Bone marrow (tissue), 2 donors: ENCODE measurements around the gene APOF.
A peak's percentile ranks its signal among the peaks of the same experiment; 100 is the strongest.
"Not testable (repeated sequence)": the region's sequence is repeated elsewhere in the genome, so short reads cannot be mapped to it uniquely, and the experiment has no call there.

ENCODE experiments used
- DNase-seq, 2 donors: peaks; one replicate each; lab custom pipeline; 2025; lab: John Stamatoyannopoulos, UW

Gene APOF

DNA sequence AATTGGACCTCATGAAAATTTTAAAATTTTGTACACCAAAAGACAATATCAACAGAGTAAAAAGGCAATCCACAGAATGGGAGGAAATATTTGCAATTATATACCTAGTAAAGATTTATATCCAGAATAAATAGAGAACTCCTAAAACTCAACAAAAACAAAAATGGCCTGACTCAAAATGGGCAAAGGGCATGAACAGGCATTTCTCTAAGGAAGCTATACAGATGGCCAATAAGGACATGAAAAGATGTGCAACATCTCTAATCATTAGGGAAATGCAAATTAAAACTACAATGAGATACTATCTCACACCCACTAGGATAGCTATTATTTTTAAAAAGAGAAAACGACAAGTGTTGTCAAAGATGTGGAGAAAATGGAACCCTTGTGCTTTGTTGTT lies 10.9 kb upstream of the APOF start:
- no peak for DNase-seq

DNA sequence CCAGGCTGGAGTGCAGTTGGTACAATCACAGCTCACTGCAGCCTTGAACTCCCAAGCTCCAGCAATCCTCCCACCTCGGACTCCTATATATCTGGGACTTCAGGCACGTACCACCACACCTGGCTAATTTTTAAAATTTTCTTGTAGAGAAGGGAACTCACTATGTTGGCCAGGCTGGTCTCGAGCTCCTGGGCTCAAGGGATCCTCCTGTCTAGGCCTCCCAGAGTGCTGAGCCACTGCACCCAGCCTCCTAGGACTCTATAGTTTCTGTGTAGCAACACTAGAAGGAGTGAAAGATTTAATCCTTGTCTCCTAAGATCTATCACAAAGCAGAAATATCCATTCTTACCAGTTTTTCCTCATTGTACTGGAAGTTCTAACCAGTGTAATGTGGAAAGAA lies 4.3 kb upstream of the APOF start:
- DNase-seq, result no peak

DNA sequence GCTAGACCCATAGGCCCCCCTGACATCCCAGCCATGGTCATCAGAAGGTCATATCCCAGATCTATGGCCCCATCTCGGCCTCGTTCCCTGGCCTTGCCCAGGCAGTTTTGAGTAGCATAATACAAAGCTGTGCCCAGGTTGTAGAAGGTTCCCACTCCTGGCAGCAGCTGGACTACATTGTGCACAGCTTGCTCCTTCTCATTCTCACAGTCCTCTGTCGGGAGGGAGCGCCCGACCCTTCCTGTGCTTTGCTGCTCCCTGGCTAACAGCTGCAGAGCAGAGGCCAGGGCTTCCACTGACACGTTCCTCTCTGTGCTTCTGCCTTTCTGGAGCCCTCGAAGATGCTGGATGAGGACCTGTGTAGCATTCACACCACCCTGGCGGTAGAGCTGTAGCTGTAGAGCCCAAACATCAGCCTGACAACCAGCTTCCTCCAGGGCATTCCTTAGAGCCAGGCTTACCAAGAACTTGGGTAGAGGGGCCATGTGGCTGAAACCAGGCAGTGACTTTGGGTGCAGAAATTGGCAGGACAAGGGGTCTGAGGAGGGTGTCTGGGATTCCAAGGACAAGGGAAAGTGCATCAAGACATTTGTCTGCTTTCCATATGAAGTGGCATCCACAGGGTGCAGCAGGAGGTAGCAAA lies 1.0 kb downstream of the APOF start:
- DNase-seq, result no peak

DNA sequence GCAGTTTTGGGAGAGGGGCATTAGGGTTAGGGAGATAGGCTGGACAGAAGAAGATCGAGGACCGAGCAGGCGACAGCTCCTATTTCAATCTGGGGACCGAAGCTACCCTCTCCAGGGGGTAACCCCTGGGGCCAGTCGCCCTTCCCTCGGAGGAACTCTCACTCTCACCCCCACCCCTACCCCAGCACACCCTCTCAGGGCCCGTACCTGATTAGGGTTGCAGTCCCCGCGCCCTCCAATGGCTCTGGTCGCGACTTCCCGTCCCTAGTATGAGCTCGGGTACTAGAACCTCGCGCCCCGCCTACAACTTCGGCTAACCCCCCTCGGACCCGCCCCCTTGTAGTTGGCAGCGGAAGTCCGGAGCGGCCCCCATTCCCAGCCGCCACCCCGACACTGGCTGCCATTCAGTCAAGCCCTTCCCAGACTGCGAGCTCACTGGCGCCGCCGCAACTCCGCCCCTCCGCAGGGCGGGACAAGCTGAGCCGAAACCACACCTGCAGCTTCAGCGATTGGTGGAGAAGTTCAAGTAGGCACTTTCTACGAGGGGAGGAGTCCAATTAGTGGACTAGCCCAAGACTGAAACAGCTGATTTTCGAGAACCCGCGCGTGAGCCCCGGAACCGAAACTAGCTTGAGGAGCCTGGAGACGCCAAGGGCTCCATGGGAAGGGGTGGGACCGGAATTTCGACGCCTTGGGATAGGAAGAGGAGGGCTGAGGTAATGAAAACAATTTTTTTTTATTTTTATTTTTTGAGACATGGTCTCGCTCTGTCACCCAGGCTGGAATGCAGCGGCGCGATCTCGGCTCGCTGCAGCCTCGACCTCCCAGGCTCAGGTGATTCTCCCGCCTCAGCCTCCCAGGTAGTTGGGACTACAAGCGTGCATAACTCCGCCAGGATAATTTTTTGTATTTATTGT lies 2.5 kb downstream of the APOF start, which contains the start of gene STAT2:
TSS of gene STAT2 (minus strand) at position 257 of the 917 bp plus-strand sequence. CDS start 3,536 bp downstream, outside the sequence.
- peak; percentile 87 to 99 for DNase-seq

DNA sequence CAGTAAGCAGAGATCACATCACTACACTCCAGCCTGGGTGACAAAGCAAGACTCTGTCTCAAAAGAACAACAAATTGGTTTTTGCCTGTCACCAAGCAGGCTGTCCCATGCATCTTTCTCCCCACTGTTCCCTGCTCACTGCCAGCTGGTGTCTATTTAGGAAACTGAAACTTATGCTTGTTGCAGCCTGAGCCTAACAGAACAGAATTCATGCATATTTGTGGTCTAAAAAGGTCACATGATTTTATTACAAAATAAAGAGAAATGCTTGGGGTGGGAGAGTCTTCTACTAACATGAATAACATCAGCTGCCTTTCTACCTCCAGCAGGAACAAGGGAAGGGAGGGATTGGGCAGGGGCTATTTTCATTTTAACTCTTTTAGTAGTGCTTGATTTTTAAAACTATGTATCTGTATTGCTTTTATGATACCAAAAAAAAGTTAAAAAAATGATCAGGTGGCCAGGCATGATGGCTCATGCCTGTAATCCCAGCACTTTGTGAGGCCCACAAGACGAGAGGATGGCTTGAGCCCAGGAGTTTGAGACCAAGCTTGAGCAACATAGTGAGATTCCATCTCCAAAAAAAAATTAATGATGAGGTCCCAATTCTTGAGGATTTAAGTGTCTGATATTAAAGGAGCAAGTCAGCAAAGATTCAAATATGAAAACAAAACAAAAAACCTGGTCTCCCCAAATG lies 3.7 kb downstream of the APOF start:
- DNase-seq, result peak in 1 of 2 donors; percentile 46

DNA sequence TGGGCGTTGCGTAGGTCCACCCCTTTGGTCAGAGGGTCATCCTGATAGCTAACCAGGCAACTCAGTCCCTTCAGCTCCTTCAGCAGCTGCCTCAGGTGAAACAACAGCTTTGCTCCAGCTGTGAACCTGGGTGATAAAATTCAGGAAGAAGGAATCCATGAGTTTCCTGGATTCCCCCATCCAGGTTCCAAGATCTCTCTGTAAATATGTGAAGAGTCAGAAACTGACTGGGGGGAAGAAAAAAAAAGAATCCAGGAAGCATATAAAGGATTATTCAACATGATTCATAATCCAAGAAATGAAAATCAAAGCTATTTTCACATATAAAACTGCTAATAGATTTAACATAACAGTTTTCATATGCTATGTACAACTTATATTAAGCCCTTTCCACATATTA lies 11.3 kb downstream of the APOF start:
- no peak for DNase-seq

DNA sequence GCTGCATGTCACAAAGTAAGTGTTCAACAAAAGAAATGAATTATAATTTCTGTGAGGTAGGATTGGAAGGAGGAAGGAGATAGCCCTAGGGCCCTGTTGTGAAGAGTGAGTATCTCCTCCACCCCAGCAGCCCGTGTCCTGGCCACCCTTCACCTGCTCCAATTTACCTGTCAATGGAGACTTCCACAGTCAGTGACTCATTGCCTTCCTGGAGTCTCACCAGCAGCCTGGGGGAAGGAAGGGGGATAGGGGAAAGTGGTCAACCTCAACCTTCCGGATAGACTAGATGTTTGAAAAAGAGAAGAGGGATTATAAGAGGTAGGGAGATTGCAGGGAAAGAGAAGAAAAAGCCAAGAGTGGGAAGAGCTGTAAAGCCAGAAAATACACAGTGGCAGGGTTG lies 12.0 kb downstream of the APOF start:
- DNase-seq, result no peak

DNA sequence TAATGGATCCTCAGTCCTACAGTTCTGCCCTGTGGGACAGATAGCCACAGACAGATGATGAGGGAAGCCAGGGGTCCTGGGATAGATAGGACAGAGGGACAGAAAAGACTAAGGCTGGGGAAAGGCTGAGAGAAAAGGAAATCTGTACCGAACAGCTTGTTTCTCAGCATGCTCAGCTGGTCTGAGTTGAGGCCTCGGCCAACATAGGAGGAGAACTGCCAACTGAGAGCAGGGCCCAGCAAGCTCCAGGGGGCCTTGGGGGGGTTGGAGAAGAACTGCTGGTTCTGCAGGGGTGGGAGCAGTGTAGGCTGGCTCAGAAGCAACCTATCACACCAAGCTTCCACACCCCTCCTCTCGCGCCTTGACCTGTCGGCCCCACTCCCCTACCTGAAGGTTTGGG lies 13.9 kb downstream of the APOF start:
- DNase-seq, result no peak

DNA sequence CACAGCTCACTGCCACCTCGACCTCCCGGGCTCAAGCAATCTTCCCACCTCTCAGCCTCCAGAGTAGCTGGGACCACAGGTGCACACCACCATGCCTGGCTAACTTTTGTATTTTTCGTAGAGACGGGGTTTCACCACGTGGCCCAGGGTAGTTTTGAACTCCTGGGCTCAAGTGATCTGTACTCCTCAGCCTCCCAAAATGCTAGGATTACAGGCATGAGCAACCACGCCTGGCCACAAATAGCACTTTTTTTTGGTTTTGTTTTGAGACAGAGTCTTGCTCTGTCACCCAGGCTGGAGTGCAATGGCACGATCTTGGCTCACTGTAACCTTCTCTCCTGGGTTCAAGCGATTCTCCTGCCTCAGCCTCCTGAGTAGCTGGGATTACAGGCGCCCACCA lies 15.4 kb downstream of the APOF start:
- DNase-seq, result not testable (repeated sequence)

DNA sequence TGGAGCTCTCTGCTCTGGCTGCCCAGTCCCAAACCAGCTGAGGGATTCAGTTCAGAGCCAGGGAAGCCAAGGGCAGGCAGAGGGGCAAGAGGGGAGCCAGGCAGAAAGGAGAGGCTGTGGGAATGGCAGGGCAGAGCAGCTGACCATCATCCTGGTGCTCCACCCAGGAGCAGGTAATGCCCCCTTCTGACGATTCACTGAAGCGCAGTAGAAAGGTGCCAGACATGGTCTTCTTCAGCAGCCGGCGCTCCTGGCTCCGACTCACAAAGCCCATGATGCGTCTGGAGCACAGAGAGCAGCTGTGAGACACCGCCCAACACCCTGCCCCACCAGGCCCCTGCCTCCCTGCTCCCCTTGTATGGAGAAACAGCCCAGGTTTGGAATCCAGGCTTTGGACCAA lies 16.0 kb downstream of the APOF start:
- no peak for DNase-seq

DNA sequence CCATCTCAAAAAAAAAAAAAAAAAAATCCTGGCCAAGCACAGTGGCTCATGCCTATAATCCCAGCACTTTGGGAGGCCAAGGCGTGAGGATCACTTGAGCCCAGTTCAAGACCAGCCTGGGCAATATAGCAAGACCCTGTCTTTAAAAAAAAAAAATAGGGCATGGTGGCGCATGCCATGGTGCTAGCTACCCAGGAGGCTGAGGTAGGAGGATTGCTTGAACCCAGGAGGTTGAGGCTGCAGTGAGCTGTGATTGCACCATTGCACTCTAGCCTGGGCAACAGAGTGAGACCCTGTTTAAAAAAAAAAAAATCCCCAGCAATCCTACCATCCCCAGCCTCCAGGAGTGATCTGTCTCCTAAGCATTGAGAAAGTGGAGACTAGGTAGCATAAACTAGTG lies 20.4 kb downstream of the APOF start:
- DNase-seq, result not testable (repeated sequence)

DNA sequence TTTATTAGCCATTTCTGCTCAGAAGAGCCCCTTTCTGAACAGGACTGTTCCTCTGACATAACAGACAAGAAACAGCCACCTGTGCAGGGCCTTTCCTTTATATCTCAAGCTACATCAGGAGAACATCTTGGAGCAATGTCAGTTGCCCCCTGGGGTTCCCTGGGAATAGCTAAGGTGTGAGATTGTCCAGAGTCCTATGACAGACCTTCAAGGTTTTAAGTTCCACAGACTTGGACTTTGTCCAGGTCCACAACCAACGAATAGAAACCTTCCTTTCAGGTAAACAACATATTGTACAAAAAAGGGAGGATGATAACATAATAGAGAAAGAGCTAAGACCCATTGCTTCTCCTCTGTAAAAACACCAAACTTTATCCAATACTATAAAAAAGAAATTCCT lies 21.0 kb downstream of the APOF start:
- DNase-seq, result no peak

DNA sequence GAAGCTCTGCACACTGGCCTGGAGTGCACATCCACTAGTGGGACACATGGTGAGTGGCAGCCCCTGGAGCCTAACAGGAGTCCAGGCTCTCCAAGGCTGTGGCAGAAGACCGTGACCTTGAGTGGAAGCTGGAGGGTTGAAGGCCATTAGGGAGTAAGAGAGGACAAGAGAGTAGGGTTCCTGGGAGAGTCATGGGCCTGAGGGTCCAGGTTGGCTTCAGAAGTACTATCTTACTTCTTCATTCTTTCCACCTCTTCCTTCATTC lies 23.6 kb downstream of the APOF start:
- no peak for DNase-seq

DNA sequence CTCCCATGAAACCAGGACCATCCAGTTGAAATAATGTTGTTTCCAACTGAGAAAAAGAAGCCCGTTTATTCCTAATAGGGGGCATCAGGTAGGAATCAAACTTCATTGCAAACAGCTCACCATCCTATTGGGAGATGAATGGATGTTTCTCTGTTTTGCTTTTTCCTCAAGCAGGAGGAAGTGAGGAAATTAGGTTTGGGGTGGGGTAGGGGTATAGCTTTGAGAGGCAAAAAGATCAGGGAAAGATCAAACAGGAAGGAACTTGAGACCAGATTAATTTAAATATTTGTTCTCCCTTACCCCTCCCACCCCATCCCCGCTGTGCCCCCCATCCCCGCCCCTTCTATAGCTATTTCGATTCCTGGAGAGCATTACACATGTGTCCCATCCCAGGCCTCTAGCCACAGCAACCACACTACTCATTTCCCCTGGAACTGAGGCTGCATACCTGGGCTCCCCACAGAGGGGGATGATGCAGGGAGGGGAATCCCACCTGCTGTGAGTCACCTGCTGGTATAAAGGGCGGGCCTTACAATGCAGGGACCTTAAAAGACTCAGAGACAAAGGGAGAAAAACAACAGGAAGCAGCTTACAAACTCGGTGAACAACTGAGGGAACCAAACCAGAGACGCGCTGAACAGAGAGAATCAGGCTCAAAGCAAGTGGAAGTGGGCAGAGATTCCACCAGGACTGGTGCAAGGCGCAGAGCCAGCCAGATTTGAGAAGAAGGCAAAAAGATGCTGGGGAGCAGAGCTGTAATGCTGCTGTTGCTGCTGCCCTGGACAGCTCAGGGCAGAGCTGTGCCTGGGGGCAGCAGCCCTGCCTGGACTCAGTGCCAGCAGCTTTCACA lies 24.1 kb downstream of the APOF start, which contains the start of gene IL23A:
TSS of gene IL23A (plus strand) at position 577 of the 850 bp plus-strand sequence. CDS start at position 738, 161 bp downstream.
- peak in 1 of 2 donors; percentile 1 for DNase-seq

DNA sequence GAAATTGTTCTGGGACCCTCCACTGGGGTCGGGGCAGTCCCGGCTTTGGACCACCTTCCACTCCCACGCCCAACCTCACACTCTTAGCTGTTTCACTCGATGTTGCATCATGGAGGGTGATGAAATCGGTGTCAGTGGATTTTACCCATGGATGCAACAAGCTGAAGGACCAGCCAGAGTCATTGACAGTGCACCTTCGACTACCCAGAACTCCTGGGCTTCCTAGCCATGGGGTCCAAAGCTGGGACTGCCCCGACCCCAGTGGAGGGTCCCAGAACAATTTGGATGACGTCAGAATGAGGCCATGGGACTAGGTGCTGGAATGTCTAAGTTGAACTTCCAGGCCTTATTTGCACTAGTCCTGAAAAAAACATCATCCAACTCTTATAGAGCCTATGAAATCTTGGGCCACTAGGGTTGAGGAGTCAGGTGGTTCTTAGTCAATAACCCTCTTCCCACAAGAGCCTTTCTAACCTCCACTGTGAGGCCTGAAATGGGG lies 24.9 kb downstream of the APOF start:
- peak in 1 of 2 donors; percentile 9 for DNase-seq

DNA sequence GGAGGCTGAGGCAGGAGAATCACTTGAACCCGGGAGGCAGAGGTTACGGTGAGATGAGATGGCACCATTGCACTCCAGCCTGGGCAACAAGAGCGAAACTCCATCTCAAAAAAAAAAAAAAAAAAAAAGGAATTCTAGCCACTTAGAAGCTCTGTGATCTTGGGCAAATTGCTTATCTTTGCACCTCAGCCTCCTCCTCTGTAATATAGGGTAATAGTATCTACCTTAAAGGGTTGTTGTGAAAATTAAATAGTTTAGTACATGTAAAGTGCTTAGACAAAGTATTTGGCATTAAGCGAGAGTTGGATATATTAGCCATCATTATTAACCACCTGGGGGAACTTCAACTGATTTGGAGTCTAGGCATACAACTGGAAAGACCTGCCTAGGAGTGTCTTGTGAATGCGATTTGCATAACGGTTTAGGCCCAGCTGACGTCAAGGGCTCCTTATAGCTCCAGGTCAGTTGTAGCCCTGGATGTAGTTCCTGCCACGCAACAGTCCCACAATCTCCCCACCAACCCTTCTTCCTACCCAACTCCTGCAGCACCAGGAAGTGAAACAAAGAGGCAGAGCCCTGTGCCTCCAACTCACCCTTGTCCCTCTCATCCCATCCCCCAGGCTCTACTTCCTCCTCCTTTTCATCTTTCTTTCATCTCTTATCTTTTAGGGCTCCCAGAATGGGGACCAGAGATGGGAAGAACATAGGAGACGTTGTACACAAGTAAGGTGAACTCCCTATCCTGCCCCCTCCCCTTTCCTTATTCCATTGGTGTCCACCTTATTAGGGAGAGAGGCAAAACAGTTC lies 26.1 kb downstream of the APOF start:
- DNase-seq, result no peak

DNA sequence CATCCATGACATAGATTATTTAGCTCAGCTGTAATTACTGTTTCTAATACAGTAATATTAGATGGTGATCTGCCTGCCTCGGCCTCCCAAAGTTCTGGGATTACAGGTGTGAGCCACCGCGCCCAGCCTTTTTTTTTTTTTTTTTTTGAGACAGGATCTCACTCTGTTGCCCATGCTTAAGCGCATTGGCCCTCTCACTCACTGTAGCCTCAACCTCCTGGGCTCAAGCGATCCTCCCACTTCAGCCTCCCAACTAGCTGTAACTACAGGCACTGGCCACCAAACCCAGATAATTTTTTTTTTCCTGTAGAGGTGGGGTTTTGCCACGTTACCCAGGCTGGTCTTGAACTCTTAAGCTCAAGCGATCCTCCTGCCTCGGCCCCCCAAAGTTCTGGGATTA lies 27.1 kb downstream of the APOF start:
- DNase-seq, result not testable (repeated sequence)

DNA sequence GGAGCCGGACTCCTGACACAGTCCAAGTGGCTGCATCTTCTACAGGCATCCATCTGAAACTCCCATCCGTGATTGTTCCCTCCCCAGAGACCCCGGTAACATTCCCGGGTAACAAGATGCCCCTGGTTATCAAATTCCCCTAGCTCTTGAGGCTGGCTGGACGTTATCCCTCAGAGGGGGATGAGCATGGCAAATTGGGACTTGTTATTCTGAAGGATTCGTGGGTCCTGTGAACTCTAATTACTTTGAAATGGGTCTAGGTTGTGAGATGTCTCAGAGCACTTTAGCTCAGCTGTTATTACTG lies 28.2 kb downstream of the APOF start:
- DNase-seq, result no peak

DNA sequence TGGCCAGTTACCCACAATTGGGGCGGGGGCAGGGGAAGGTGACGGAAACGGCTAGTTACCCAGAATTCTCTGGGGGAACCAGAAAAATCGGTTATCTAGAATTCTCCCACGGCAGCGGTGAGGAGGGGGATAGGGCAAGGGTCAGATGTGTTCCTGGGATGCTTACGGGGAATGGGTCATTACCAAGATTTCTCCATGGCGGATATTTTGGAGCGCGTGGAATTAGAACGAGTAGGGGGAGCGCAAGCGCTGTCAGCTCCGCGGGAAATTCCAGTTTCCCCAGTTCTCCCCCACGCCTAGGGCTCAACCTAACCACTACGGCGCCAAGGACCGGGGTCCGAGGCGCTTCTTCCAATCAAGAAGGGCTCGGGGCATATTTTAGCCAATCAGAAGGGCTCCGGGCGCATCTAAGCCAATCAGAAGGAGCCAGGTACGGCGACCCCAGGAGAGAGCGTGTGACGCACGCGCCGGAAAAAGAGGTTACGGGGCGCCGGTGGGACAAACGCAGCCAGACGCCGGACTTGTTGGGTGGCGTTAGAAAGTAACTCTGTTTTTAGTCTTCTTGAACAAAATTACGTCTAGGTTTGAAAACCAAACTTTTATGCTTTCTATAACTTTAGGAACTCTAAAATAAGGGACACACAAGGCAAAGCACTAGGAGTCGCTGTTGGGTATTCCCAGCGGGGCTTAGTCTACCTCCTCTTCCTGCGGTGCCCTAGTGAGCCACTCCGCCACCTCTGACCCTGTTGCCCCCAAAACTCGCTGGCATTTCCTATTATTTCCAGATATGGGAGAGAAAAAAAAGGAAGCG lies 28.8 kb downstream of the APOF start, which contains the start of gene PAN2:
TSS of gene PAN2 (minus strand) at position 322 of the 811 bp plus-strand sequence. CDS start 906 bp downstream, outside the sequence.
- peak; percentile 88 to 97 for DNase-seq

DNA sequence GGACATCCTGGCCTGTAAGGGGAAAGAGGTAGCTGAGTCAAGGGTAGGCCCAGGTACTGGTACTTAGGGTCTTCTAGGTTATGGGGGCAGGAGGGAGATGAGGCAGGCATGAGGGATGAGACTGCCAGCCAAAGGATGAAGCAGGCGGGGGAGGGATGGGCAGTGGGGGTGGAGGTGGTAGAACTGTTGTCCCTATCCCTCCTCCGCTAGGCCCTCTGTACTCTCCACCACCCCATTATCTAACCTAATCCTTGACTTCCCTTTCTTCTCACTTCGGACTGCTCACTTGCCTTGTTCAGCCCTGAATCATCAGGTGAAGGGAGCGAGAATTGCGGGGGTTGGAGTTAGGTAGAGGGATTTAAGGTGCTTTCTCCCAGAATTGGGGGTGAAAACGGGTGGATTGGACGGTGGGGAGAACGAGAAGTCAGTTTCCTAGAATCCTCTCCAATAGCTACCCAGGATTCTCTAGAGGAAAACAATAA lies 29.4 kb downstream of the APOF start:
- DNase-seq, result peak in 1 of 2 donors; percentile 68
